OCI-M1 (cell line): ENCODE data around the gene NEK6.

Source experiments
- DNase-seq: peaks from one replicate; lab custom pipeline; 2025; lab: John Stamatoyannopoulos, UW

NEK6 gene

DNA sequence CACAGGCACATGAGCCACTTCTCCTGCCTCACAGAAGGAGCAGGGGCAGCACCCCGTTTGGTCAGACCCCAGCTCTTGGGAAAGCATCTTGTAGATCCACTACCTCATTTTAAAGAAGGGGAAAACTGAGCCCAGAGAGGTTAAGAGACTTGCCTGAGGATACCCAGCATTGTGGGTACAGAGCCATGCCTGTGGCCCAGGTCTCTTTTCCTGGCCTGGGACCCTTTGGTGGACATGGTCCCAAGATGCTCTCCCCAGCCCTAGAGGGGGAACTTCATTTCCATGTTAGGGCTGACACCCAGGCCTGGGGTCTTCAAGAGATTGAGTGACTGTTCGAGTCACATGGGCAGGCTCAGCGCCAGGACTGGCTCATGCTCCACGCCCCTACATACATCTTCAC, 64.2 kb downstream of the NEK6 start:
- DNase-seq = no peak

DNA sequence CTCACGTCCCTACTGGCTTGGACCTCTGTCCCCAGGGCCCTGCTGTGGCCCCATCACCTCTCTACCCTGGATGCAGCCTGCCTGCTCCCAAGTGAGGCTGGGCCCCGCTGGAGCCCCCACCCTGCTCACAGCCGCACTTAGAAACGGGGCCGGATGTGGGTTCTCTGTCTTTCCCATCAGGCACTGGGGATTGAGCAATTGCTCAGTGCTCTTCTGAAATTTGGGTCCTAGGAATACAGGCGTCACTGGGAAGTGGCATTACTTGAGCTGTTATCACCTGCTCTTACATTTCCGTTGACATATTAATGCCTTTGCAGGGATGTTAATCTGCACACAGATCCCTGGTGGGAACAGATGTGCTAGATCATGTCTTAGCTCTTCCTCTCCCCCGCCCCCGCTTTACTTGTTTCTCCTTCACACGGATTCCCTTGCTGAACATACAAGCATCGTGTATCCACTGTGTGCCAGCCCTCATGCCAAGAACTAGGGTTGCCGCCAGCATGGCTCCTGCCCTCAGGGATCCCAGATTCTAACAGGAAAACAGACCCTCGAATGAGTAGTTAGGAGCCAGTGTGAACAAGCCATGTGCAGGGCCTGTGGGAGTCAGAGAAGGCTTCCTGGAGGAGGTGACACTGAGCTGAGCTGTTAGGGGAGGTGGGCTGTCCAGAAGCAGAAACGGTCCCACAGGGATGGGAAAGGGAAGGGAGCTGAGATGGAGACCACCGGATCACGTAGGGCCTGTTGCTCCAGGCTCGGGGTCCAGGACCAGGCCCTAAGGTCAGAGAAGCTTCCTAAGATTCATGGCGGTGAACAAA, 65.1 kb downstream of the NEK6 start:
- peak; percentile 79 for DNase-seq

DNA sequence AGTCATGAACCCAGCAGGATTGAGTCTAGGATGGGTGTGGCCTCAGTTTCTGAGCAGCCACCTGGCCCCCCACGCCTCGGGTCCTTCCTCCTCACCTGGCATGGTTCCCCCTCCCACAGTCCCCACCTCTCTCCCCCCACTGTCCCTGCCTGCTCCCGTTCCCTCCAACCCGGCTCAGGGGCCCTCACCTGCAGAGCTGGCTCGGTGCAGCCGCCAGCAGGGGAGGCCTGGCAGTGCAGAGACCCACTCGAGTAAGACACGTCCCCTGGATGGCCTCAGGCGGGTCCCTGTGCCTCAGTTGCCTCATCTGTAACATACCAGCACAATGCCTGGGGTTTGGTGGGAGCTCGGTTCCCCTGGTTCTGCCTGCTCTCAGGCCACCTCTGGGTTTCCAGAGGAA, 66.2 kb downstream of the NEK6 start:
- DNase-seq = no peak

DNA sequence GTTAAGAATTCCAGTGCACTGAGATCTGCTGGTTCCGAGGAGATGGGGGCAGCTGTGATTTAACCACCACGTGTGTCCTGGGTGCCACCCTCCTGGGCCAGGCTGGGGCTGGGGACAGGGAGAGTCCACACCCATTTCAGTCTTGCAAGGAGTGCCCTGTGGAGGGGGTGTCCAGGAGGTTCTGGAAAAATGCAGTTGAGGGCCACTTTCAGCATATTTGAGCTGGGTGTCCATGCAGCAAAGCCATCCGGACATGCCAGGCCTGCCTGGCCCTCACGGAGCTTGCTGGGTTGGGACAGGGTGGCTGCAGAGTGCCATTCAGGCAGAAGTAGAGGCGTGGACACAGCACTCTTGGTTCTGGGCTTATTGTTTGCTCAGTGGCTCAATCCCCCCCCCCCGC, 68.1 kb downstream of the NEK6 start:
- DNase-seq = no peak

DNA sequence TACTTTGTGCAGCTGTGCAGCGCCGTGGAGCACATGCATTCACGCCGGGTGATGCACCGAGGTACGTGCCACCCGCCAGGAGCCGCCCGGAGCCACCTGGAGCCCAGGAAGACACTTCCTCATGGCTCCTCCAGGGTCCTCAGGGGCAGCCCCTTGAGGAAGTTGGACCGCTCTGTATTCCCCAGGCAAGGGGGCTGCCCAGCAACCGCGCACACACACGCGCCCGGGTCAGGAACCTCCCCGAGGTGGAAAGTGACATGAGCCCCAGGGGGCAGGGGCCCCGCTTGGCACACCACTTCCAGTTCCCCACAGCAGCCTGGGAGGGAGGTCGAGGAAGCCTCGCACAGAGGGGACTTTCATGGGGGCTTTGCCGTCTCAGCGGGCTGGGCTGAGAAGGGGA, 68.6 kb downstream of the NEK6 start:
- no peak for DNase-seq

DNA sequence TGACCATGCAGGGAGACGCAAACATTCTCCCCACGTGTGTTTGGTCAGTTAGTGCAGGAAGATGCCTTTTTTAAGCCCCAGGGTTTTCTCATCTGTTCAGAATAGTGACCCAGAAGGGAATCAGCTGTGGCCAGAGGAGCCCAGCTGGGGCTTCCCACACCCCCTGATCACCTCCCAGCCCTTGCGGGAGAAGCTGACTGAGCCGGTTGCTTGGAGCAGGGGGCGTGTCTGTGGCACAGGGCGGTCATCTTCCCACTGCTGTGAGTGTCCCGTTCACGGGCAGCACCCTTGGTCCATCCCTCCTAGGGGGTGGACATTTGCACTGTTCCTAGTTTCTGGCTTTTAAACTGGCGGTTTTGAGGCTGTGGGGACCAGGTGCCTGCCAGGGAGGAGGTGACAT, 69.7 kb downstream of the NEK6 start:
- DNase-seq = no peak

DNA sequence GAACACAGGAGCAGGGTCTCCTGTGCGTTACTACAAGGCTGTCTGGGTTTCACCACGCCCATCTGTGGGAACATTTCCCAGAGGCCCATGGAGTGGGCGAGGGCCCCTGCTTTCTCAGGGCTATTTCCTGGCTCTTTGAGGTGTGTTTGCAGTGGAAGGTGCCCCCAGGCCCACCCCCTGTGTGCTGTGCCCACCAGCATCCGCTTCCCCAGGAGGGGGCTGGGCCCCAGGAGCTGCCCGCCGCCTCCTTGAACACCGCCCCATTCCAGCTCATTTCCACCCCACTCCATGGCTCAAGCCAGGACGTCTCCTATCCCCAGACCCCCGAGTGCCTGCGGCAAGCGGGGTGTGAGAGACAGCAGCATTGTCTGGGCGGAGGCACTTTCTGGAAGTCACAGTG, 70.5 kb downstream of the NEK6 start:
- no peak for DNase-seq

DNA sequence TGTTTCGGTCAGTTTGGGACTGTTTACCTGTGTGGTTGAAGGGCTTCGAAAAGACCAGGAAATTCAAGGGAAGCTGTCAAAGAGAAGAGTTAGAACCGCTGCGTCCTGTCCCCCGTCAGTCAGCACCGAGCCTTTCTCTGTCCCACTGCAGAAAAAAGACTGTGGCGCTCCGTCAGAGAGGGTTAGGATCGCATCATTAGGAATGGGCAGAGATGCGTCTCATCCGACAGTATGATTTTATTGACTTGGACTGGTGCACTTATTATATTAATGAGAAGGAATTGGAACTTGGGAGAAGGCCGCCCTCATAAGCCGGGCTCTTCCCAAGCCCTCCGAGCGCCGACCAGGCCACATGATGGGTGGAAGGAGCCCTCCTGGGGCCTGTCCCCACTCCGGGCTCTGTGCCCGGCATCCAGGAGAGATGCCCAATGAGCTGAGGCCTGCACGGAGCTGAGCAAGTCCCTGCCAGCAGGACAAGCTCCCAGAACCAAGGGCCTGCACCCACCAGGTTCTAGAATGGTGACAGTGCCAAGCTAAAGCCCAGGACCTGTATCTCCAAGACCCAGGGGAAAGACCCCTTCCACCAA, 71.5 kb downstream of the NEK6 start:
- DNase-seq = no peak

DNA sequence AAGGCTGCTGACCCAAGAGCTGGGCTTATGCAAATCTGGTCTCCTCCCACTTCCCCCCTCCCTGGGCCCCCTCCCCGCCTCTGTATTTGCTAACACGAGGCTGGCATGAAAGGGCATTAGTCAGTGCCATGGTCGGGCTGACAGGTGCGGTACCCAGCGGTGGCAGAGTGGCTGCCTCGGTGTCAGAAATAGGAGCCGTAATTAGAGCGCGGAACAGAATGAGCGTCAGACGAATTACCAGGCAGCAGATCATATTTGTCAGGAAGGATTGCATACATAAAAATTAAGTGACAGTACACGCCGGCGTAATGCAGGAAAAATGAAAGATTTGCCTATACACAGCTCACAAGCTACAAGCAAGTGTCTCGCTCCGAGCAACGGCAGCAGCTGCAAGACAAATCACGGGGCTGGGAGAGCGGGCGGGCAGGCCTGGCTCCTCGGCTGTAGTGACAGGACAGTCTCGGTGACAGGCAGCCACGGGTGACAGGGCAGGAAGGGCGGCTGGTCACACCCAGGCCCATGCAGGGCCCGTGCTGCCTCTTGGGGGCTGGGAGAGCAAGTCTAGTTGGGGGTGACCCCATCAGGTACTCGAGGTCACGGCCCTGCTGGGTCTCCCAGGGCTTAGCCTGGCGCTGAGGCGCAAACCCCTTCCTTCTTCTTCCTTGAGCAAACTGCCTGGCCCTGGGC, 72.4 kb downstream of the NEK6 start:
- DNase-seq = no peak

DNA sequence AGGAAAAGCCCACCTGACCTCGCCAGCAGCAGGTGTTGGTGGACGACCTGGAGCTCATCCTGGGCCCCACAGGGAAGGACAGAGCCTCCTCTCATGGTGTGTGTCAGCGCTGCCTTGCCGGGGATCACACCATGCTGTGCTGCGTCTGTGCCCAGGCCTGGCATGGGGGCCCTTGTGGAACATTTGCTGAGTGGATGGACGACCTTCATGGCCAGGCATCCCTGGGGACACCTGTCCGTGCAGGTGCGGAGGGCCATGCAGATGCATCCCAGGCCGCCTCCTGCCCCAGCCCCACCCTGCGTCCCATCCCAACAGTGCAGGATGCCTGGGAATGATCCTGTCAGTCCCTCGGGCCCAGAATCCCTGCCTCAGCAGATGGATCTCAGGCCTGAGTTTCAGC, 73.8 kb downstream of the NEK6 start:
- DNase-seq = no peak

DNA sequence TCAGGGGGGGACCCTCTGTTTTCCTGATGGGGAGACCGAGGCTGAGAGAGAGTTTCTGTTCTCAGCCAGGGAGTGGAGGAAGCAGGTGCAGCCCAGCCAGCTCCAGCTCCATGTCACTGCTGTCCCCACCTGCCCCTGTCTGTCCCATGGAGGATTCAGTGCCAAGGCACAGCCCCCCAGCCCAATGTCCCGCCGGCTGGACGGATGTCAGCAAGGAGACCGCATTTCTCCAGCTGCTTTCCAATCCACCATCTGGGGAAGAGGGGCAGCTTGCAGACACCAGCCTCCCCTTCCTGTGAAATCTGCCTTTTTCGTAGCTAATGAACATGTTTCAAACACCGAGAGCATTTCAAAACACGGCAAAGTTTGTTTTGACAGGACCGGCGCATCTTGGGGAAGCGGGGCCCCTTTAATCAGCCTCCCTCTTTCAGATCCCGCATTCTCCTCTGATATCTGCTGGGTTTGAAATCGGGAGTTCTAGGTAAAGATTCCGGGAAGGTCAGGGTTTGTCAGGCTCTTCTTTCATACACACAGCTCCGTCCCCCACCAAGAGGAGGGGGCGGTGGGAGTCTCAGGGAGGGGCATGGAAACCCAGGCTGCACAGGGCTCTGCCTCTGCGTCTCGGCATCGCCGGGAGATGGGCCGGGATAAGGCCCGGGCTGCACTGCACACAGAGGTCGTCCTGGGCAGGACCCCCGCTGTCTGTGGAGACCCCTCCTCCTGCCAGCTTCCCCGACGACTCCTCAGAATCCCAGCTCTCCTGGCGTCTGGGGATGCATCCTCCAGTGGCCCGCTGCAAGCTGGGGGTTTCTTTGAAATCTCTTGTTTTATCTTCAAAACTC, 74.8 kb downstream of the NEK6 start:
- DNase-seq = no peak

DNA sequence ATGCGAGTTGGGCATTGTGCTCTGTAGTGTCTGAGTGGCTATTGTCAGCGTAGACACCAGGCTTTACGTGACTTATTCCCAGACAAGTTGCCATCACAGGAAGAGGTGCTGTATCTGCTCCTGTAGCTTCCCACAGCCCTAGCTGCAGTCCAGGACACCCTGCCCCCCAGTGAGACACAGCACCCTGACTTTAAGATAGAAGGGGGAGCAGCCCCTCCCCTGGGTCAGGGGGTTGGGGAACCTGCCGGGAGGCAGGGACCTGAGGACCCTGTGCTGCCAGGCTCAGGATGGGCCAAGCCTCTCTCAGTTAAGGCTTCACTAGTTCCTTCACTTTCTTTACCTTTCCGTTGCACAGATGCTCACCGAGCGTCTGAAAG, 75.4 kb downstream of the NEK6 start:
- DNase-seq = no peak

DNA sequence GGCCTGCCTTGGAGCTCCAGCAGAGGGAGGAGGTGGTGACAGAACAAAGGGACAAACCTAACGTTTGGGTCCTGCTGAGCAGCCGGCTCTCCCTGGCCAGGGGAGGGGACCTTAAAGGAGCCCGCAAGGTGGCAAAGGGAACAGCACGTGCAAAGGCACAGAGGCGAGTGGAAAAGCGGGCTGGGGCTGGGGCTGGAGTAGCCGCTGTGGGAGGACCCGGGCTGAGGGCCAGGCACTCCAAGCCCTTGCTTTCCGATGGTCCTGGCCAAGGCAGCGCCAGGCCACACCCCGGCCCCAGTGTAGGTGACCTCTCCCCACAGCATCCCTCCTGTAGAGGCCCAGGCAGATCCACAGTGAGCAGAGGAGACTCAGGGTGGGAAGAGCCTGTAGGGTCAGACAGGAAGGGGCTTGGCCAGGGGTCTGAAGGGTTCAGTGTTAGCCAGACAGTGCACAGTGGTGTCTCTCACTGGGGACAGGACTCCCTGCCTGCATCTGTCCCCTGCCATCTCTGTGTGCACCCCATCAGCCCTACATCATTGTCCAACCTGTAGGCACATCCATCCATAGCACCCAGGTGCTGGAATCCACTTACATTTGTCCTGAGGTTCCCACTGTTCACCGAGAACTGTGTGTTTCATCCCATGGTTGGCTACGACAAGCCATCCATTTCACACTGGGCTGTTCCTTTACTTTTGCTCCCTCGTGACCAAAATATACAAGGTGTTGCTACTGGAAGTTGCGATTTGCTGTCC, 77.0 kb downstream of the NEK6 start:
- DNase-seq = no peak

DNA sequence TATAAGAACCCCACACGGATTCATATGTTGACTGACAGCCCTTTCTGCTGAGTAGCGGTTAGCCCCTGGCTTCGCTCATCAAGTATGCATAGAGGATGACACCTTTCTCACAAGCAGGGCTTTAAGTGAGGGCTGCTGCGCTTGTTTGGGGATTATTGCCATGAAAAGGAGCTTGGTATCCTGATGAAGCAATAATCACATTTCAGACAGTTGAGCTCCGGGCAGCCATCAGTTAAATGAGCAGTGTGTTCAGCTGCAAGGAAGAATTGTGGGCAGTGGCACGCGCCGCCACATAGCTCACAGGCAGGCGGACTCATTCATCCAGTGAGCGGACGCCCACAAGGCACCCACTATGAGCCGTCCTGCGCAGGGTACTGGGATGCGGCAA, 77.6 kb downstream of the NEK6 start:
- no peak for DNase-seq

DNA sequence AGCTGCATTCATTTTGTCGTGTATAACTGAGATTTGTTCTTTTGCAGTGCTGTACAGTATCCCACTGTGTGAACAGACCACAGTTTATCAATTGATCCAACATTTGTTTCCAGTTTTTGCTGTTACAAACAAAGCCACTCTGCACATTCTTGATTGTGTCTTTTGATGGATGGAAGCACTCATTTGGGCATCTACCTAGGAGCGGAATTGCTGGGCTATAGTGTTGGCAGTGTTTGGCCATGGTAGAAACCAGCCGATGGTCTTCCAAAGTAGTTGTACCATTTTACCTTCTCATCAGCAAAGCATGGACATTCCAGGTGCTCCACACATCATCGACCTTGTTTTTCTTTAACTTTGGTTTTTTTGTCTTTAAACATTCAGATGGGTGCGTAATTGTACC, 79.8 kb downstream of the NEK6 start:
- DNase-seq = no peak

DNA sequence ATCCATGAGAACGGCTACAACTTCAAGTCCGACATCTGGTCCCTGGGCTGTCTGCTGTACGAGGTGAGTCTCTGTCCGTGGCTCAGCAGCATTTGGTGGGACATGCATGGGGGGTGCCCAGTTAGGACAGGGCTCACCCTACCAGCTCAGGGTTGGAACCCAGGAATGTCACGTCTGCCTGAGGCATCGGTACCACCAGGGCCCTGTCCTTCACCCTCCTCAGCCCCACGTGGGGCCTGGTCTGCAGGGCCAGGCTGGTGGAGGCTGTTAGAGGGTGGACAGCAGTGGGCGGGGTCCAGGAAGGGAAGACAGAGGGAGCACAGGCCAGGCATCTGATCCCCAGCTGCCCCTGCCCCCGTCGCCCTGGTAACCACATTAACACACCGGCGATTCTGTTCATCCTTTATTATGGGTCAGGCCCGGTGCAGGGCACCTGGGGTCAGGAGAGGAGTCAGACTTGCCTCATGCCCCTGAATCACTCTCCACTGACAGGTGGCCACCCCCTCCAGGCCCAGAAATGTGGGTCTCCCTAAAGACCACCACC, 81.9 kb downstream of the NEK6 start:
- no peak for DNase-seq

DNA sequence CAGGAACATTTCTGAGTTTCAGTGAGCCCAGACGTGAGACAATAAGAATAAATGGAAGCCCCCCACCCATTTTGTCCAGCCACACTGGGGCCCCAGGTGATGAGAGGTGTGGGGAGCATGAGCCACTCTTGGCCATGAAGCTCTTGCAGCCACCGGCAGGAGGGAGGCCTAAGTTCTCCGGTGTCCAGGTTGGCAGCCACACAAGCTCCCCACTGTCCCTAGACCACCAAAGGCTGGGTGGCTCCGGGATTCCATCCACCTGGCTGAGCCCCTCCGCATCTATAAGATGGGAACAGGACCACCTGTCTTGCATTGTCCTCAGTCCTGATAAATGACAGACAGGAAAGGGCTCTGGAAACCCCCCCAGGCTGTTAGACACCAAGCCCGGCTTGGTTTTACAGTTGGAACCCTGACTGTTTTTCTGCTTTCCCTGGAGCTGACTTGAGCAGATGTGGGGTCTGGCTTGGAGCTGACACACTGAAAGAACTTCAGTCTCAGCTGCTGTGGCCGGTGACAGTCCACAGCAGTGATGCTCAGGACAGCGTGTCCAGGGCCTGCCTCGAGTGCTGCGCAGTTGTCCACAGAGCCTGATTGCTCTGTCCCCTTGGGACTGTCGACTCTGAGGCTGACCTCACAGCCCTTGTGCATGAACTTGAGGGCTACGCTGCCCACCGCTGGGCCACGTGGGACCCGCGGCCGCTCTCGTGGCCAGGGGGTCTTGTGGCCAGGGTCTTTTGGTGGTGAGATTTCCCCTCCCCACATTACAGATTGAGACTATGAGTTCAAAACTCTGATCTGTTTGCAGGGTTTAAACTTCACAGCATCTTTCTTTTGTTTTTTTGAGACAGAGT, 82.7 kb downstream of the NEK6 start:
- no peak for DNase-seq

DNA sequence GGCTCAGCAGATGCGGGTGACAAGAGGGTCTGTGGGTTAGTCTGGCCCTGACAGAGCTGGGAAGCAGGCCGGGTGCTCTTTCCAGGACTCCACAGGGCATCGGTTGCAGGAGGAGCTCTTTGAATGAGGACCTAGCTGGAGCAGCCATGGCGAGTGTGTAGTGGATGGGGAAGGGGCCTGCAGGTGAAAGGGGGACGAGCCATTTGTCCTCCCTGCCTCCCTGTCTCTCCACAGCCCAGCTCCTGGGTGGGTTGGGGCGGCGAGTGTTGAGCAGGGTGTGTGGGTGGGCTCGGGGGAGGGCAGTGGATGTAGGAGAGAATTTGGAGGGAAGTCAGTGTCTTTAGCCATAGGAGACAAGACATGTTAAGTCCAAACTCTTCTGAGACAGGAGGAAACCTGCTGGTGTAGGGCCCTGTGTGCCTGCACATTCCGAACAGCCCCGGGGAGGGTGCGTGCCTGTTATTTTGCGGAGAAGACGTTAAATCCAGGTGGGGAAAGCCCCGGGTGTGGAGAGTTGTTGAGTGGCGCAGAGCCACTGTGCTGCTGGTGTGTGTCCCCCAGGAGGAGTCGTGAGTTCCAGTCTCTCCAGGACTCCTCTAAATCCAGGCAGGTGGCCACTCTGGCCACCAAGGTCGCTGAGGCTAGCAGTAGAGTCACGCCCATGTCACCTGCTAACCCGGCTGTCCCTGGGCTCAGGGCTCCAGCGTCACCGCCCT, 83.9 kb downstream of the NEK6 start:
- no peak for DNase-seq

DNA sequence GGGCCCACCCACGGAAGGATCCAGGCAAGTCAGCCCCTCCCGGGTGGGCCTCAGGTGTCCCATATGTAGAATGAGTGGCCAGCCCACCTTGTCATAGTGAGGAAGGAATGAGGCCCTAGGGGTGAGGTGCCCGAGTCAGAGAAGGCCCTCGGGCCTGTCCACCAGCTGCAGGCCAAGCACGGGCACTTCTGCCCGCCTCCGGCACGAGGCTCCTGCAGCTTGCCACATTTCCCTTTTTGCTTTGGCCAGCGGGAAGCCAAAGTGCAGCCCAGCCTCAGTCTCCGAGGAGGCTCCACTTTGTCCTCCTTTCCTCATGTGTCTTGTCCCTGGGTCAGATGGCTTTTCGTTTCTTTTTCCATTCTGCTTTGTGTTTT, 84.6 kb downstream of the NEK6 start:
- no peak for DNase-seq
